Mucosa of descending colon (tissue), 3 donors: Measurements from ENCODE around the gene GKN1. TPM values are rescaled to one million over a fixed set of nuclear protein-coding genes. Genes with fewer than 3 reads are reported as not detected.

Experiments
- ATAC-seq: fragments of 200-7000 bp; cut with Tn5 transposase; one replicate; pipeline ENCODE4 v1.9.1; 2020; ENCODE audit warnings: mild to moderate bottlenecking, moderate library complexity
- DNase-seq, 3 donors: peaks; one replicate each; pipeline ENCODE4 v3.0.0-alpha.2; 2020
- H3K36me3 ChIP-seq: fragments of 200-600 bp; one replicate; pipeline ENCODE4 v1.8.0; 2021; ENCODE audit warnings: low read depth, mild to moderate bottlenecking
- H3K4me1 ChIP-seq: fragments of 200-600 bp; one replicate; pipeline ENCODE4 v1.8.0; 2021; ENCODE audit warnings: low read depth, mild to moderate bottlenecking
- H3K4me3 ChIP-seq: fragments of 200-600 bp; one replicate; pipeline ENCODE4 v1.8.0; 2021; ENCODE audit warnings: mild to moderate bottlenecking
- H3K9me3 ChIP-seq: fragments of 200-600 bp; one replicate; pipeline ENCODE4 v1.8.0; 2021; ENCODE audit warnings: mild to moderate bottlenecking
- CTCF ChIP-seq: fragments of 200-600 bp; IDR thresholded peaks from one replicate; pipeline ENCODE4 v1.8.0; 2022; ENCODE audit warnings: antibody characterized with exemption, mild to moderate bottlenecking
- intact Hi-C, 2 donors: fragments of 100-400 bp; cut with DNase I in 1 of 2; cut with micrococcal nuclease in 1 of 2; formaldehyde crosslinking; loops; one replicate each; pipeline versions ENCODE4 v1.11.0 to v1.11.1; 2022; cut with DNase I, micrococcal nuclease
- total RNA-seq, 3 donors: library from RNA; stranded (reverse); fragmentation: NEBNext Ultra II Directional in 2 of 3; extraction: Animal tissue kit (Norgen Biotek cat#: 25700) in 2 of 3; gene quantifications; one replicate each; pipeline versions ENCODE4 v1.2.1 to v1.2.4, GENCODE V29; 2021 to 2023
- donor health status: DM: no; HTN: no; CAD: no; lungs with moderate emphysema.
- donor health status: DM: no; HTN: no; CAD: no.
- donor health status: DM: no; HTN: yes; CAD: no.

Gene GKN1
- total RNA-seq, 3 donors from 2014 or later, result not detected

- ATAC-seq (no peak), DNase-seq (no peak)
- Histone ChIP-seq H3K9me3 (no peaks in the 10 kb centered on the region), H3K4me3 (no peak overlapping the region), H3K4me1 (no peaks in the 10 kb centered on the region), H3K36me3 (no peaks in the 10 kb centered on the region)
- TF ChIP-seq CTCF, result no peak
- intact Hi-C loops, result no loop called here
These were observed 6.5 kb downstream of the GKN1 start for GRCh38 chr2:68980956-68981355.

- Histone ChIP-seq H3K4me1 (no peaks in the 10 kb centered on the region), H3K9me3 (no peaks in the 10 kb centered on the region), H3K4me3 (no peak overlapping the region), H3K36me3 (no peaks in the 10 kb centered on the region)
- ATAC-seq (no peak), DNase-seq (no peak)
- intact Hi-C loops, result no loop called here
- TF ChIP-seq CTCF, result no peak
These were observed 12.6 kb downstream of the GKN1 start for GRCh38 chr2:68987021-68987503.

GRCh38 chr2:68989035-68989434, 14.6 kb downstream of the GKN1 start:
- intact Hi-C loops, result no loop called here
- H3K4me1 ChIP-seq, result no peaks in the 10 kb centered on the region
- no peaks in the 10 kb centered on the region for H3K9me3 ChIP-seq
- ATAC-seq (no peak), DNase-seq (no peak)
- no peaks in the 10 kb centered on the region for H3K36me3 ChIP-seq
- TF ChIP-seq CTCF, result no peak
- H3K4me3 ChIP-seq, result no peak overlapping the region

GRCh38 chr2:68992341-68992740, 17.9 kb downstream of the GKN1 start:
- H3K4me3 ChIP-seq, result no peak overlapping the region
- no peaks in the 10 kb centered on the region for H3K9me3 ChIP-seq
- H3K36me3 ChIP-seq, result no peaks in the 10 kb centered on the region
- TF ChIP-seq CTCF, result no peak
- no peaks in the 10 kb centered on the region for H3K4me1 ChIP-seq
- ATAC-seq, result no peak
- intact Hi-C loops, result no loop called here
- DNase-seq, result no peak

- no peak overlapping the region for H3K4me3 ChIP-seq
- no peak for ATAC-seq
- no peaks in the 10 kb centered on the region for H3K4me1 ChIP-seq
- DNase-seq, result no peak
- H3K36me3 ChIP-seq, result no peaks in the 10 kb centered on the region
- intact Hi-C loops, result no loop called here
- no peaks in the 10 kb centered on the region for H3K9me3 ChIP-seq
- no peak for TF ChIP-seq CTCF
These were observed 18.5 kb downstream of the GKN1 start for GRCh38 chr2:68992933-68993332.

GRCh38 chr2:68993660-68994059, 19.2 kb downstream of the GKN1 start:
- TF ChIP-seq CTCF, result no peak
- Histone ChIP-seq H3K4me1 (no peaks in the 10 kb centered on the region), H3K9me3 (no peaks in the 10 kb centered on the region), H3K4me3 (no peak overlapping the region), H3K36me3 (no peaks in the 10 kb centered on the region)
- DNase-seq (no peak), ATAC-seq (no peak)
- intact Hi-C loops, result no loop called here
